Trophoblast cell (in vitro differentiated cells and primary cell): Measurements from ENCODE around the gene ACACA.

ENCODE experiments used
- DNase-seq, 2 donors: peaks; one replicate each; pipeline ENCODE4 v3.0.0-alpha.2; 2016
- H2AFZ ChIP-seq: 2 replicates; pipeline ENCODE4 v1.6.1; 2013; ENCODE audit warnings: low read length, moderate library complexity, mild to moderate bottlenecking; ENCODE audit not compliant: insufficient read depth, poor library complexity
- H2AK5ac ChIP-seq: 2 replicates; pipeline ENCODE4 v1.6.1; 2013; ENCODE audit warnings: mild to moderate bottlenecking, low read length
- H2BK120ac ChIP-seq: 2 replicates; pipeline ENCODE4 v1.6.1; 2013; ENCODE audit warnings: low read length, mild to moderate bottlenecking, moderate library complexity; ENCODE audit not compliant: insufficient read depth, poor library complexity
- H2BK12ac ChIP-seq: 2 replicates; pipeline ENCODE4 v1.6.1; 2013; ENCODE audit warnings: mild to moderate bottlenecking, low read length, moderate library complexity
- H2BK5ac ChIP-seq: 2 replicates; pipeline ENCODE4 v1.6.1; 2013; ENCODE audit warnings: low read length, low read depth, moderate library complexity, mild to moderate bottlenecking; ENCODE audit not compliant: poor library complexity
- H3K14ac ChIP-seq: 2 replicates; pipeline ENCODE4 v1.6.1; 2013; ENCODE audit warnings: mild to moderate bottlenecking, low read length
- H3K18ac ChIP-seq: 2 replicates; pipeline ENCODE4 v1.6.1; 2013; ENCODE audit warnings: mild to moderate bottlenecking, low read length
- H3K23ac ChIP-seq: 2 replicates; pipeline ENCODE4 v1.6.1; 2013; ENCODE audit warnings: low read length
- H3K27ac ChIP-seq: 2 replicates; pipeline ENCODE4 v1.5.1; 2013; ENCODE audit warnings: low read depth, mild to moderate bottlenecking, inconsistent platforms, low read length, moderate library complexity
- H3K27me3 ChIP-seq: 2 replicates; pipeline ENCODE4 v1.6.1; 2013; ENCODE audit warnings: inconsistent platforms, mild to moderate bottlenecking, low read length, moderate library complexity; ENCODE audit not compliant: insufficient read depth
- H3K36me3 ChIP-seq, 2 experiments: 1 replicate in 1 of 2; 2 replicates in 1 of 2; pipeline ENCODE4 v1.6.1; 2013; ENCODE audit warnings: low read length in 2 of 2, mild to moderate bottlenecking in 2 of 2, moderate library complexity in 1 of 2; ENCODE audit not compliant: insufficient read depth in 2 of 2, control insufficient read depth in 1 of 2
- H3K4ac ChIP-seq: 2 replicates; pipeline ENCODE4 v1.6.1; 2013; ENCODE audit warnings: low read depth, mild to moderate bottlenecking, low read length, moderate library complexity
- H3K4me1 ChIP-seq, 2 experiments: 1 replicate in 1 of 2; 2 replicates in 1 of 2; pipeline ENCODE4 v1.6.1; 2013; ENCODE audit warnings: low read length in 2 of 2, mild to moderate bottlenecking in 2 of 2, moderate library complexity in 1 of 2; ENCODE audit not compliant: insufficient read depth in 2 of 2, control insufficient read depth in 1 of 2
- H3K4me2 ChIP-seq: 2 replicates; pipeline ENCODE4 v1.6.1; 2013; ENCODE audit warnings: inconsistent platforms, mild to moderate bottlenecking, low read length, moderate library complexity
- H3K4me3 ChIP-seq: 2 replicates; pipeline ENCODE4 v1.5.1; 2013; ENCODE audit warnings: mild to moderate bottlenecking, low read depth, low read length, inconsistent platforms
- H3K79me1 ChIP-seq: one replicate; pipeline ENCODE4 v1.6.1; 2013; ENCODE audit warnings: low read length
- H3K79me2 ChIP-seq: 2 replicates; pipeline ENCODE4 v1.6.1; 2013; ENCODE audit warnings: low read length, mild to moderate bottlenecking; ENCODE audit not compliant: control insufficient read depth, insufficient read depth, poor library complexity
- H3K9ac ChIP-seq: 2 replicates; pipeline ENCODE4 v1.6.1; 2013; ENCODE audit warnings: mild to moderate bottlenecking, low read length
- H3K9me3 ChIP-seq: 2 replicates; pipeline ENCODE4 v1.6.1; 2013; ENCODE audit warnings: low read depth, mild to moderate bottlenecking, control low read depth, inconsistent platforms, low read length; ENCODE audit not compliant: insufficient read depth
- H4K12ac ChIP-seq: 2 replicates; pipeline ENCODE4 v1.6.1; 2013; ENCODE audit warnings: low read depth, mild to moderate bottlenecking, low read length, moderate library complexity
- H4K8ac ChIP-seq: 2 replicates; pipeline ENCODE4 v1.6.1; 2013; ENCODE audit warnings: low read depth, mild to moderate bottlenecking, low read length, moderate library complexity
- H4K91ac ChIP-seq: one replicate; pipeline ENCODE4 v1.6.1; 2013; ENCODE audit warnings: low read depth, mild to moderate bottlenecking, low read length, moderate library complexity
- WGBS: extraction: QIAGEN DNeasy Blood & Tissue Kit; methylation state at CpG from one replicate; pipeline ENCODE4 v1.1.7; 2013; ENCODE audit warnings: missing lambda C conversion rate; ENCODE audit not compliant: insufficient read length, insufficient coverage; ENCODE audit errors: extremely low coverage; 5-methylcytosine and 5-hydroxymethylcytosine counted together

The ACACA gene

GRCh38 chr17:37037590-37038155 lies 369.0 kb downstream of the ACACA start:
- Histone ChIP-seq H3K4me1 (no peaks in the 10 kb centered on the region), H2BK12ac (no peak overlapping the region), H4K8ac (no peak overlapping the region), H3K4me3 (no peak overlapping the region), H2BK5ac (no peak overlapping the region), H2BK120ac (no peak overlapping the region), H3K27ac (no peak overlapping the region), H3K18ac (no peak overlapping the region), H3K9me3 (no peaks in the 10 kb centered on the region), H3K79me1 (no peaks in the 10 kb centered on the region), H4K12ac (no peak overlapping the region), H3K4ac (no peak overlapping the region), H2AFZ (no peak overlapping the region), H3K4me2 (no peak overlapping the region), H3K79me2 (no peaks in the 10 kb centered on the region), H3K9ac (no peak overlapping the region), H3K14ac (no peak overlapping the region), H3K27me3 (no peaks in the 10 kb centered on the region), H2AK5ac (no peak overlapping the region), H3K36me3 (no peaks in the 10 kb centered on the region), H3K23ac (no peak overlapping the region), H4K91ac (no peak overlapping the region)
- WGBS = no CpG with 5 or more reads among the region's 5 CpGs
- no peak for DNase-seq
